ENCODE results near the gene TNFSF11. TPM values are rescaled to one million over a fixed set of nuclear protein-coding genes. Genes with fewer than 3 reads are reported as not detected.

The TNFSF11 gene
- total RNA-seq, 2 donors from 2014 or later: not detected

GRCh38 chr13:42597505-42597904 is 23.6 kb downstream of the TNFSF11 start:
- no peak for DNase-seq (ENCODE audit: low spot score)

GRCh38 chr13:42600943-42601342 is 27.0 kb downstream of the TNFSF11 start:
- intact Hi-C loops (cut with DNase I): no loop called here
- no peak for DNase-seq (ENCODE audit: low spot score)

More at GRCh38 chr13:42597505-42597904, 23.6 kb downstream of the TNFSF11 start:
- intact Hi-C loops (cut with DNase I): no loop called here

- DNase-seq (ENCODE audit: low spot score): no peak
- intact Hi-C loops (cut with DNase I): no loop called here
These were observed 29.0 kb downstream of the TNFSF11 start for GRCh38 chr13:42602906-42603305.

GRCh38 chr13:42603571-42603970 is 29.6 kb downstream of the TNFSF11 start:
- intact Hi-C loops (cut with DNase I): no loop called here
- no peak for DNase-seq (ENCODE audit: low spot score)

GRCh38 chr13:42607546-42607945 is 33.6 kb downstream of the TNFSF11 start:
- no peak for DNase-seq (ENCODE audit: low spot score)
- intact Hi-C loops (cut with DNase I): no loop called here

- DNase-seq (ENCODE audit: low spot score): no peak
- intact Hi-C loops (cut with DNase I): no loop called here
These were observed 36.7 kb downstream of the TNFSF11 start for GRCh38 chr13:42610649-42611048.

GRCh38 chr13:42611086-42611779 is 37.3 kb downstream of the TNFSF11 start:
- intact Hi-C loops (cut with DNase I): no loop called here
- DNase-seq (ENCODE audit: low spot score): no peak

GRCh38 chr13:42612021-42612765 is 38.2 kb downstream of the TNFSF11 start:
- DNase-seq (ENCODE audit: low spot score): no peak
- intact Hi-C loops (cut with DNase I): no loop called here

GRCh38 chr13:42614436-42615035 is 40.6 kb downstream of the TNFSF11 start:
- intact Hi-C loops (cut with DNase I): no loop called here
- no peak for DNase-seq (ENCODE audit: low spot score)

GRCh38 chr13:42615691-42616090 is 41.7 kb downstream of the TNFSF11 start:
- no peak for DNase-seq (ENCODE audit: low spot score)
- intact Hi-C loops (cut with DNase I): no loop called here

- no peak for DNase-seq (ENCODE audit: low spot score)
- intact Hi-C loops (cut with DNase I): no loop called here
These were observed 43.3 kb downstream of the TNFSF11 start for GRCh38 chr13:42617221-42617620.

- intact Hi-C loops (cut with DNase I): no loop called here
- no peak for DNase-seq (ENCODE audit: low spot score)
These were observed 50.0 kb downstream of the TNFSF11 start for GRCh38 chr13:42623916-42624315.

GRCh38 chr13:42625611-42626010 is 51.7 kb downstream of the TNFSF11 start:
- intact Hi-C loops (cut with DNase I): no loop called here
- no peak for DNase-seq (ENCODE audit: low spot score)

GRCh38 chr13:42626176-42626860 is 52.4 kb downstream of the TNFSF11 start:
- intact Hi-C loops (cut with DNase I): no loop called here
- DNase-seq (ENCODE audit: low spot score): no peak

- intact Hi-C loops (cut with DNase I): no loop called here
These were observed 54.7 kb downstream of the TNFSF11 start for GRCh38 chr13:42628666-42629065.

GRCh38 chr13:42631181-42631580 is 57.2 kb downstream of the TNFSF11 start:
- no peak for DNase-seq (ENCODE audit: low spot score)
- intact Hi-C loops (cut with DNase I): no loop called here

More at GRCh38 chr13:42628666-42629065, 54.7 kb downstream of the TNFSF11 start:
- no peak for DNase-seq (ENCODE audit: low spot score)

- no peak for DNase-seq (ENCODE audit: low spot score)
- intact Hi-C loops (cut with DNase I): no loop called here
These were observed 59.5 kb downstream of the TNFSF11 start for GRCh38 chr13:42633495-42633894.

GRCh38 chr13:42638101-42638500 is 64.1 kb downstream of the TNFSF11 start:
- intact Hi-C loops (cut with DNase I): no loop called here
- no peak for DNase-seq (ENCODE audit: low spot score)

- no peak for DNase-seq (ENCODE audit: low spot score)
- intact Hi-C loops (cut with DNase I): no loop called here
These were observed 64.9 kb downstream of the TNFSF11 start for GRCh38 chr13:42638886-42639285.

- no peak for DNase-seq (ENCODE audit: low spot score)
- intact Hi-C loops (cut with DNase I): no loop called here
These were observed 69.1 kb downstream of the TNFSF11 start for GRCh38 chr13:42643076-42643475.
